ENCODE data around the gene HOXA10. TPM values are rescaled to one million over a fixed set of nuclear protein-coding genes. Genes with fewer than 3 reads are reported as not detected.

The HOXA10 gene
- total RNA-seq, 1 donor from 2014 or later: 0.12 TPM

DNA sequence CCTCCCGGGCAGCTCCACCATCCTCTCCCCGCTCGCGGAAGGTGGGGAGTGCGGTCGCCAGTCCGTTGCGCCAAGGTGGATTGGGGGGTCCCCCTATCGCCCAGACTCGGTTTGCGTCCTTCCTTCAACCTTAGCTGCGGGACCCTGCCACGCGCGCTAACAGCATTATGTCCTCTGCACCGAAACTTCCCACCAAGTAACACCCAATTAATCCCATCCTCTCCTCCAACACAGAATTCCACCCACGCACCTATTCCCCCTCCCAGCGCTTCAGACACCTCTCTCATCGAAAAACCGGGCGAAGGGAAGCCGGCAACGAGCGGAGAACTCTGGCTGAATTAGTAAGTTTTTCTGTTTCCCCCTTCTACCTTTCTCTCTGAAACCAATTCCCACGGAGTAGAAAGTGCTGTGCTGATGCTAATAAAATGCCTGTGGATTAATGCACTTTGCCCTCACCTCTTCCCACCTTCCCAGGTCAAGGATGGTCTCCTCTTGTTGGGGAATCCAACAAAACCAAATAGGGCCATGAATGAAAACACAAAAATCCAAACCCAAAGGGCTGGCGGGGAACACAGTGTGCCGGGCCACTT is 22.7 kb downstream of the HOXA10 start:
- H3K36me3 Mint-ChIP-seq (ENCODE audit: low read depth): peaks cover 3% of the 10 kb centered on the region
- peaks cover 87% of the 10 kb centered on the region for H3K27me3 Mint-ChIP-seq (ENCODE audit: low read depth)
- peaks cover 20% of the 10 kb centered on the region for H3K4me1 Mint-ChIP-seq (ENCODE audit: low read depth)
- H3K4me3 Mint-ChIP-seq (ENCODE audit: unreplicated experiment): peak overlapping the region; percentile 64
- H3K9me3 Mint-ChIP-seq (ENCODE audit: low read depth): peaks cover 1% of the 10 kb centered on the region
- no peak for DNase-seq (ENCODE audit: low spot score)
- TF ChIP-seq, protein P1, sequence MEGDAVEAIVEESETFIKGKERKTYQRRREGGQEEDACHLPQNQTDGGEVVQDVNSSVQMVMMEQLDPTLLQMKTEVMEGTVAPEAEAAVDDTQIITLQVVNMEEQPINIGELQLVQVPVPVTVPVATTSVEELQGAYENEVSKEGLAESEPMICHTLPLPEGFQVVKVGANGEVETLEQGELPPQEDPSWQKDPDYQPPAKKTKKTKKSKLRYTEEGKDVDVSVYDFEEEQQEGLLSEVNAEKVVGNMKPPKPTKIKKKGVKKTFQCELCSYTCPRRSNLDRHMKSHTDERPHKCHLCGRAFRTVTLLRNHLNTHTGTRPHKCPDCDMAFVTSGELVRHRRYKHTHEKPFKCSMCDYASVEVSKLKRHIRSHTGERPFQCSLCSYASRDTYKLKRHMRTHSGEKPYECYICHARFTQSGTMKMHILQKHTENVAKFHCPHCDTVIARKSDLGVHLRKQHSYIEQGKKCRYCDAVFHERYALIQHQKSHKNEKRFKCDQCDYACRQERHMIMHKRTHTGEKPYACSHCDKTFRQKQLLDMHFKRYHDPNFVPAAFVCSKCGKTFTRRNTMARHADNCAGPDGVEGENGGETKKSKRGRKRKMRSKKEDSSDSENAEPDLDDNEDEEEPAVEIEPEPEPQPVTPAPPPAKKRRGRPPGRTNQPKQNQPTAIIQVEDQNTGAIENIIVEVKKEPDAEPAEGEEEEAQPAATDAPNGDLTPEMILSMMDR (IDR thresholded peaks at IDR 0.05): no peak
- no peak overlapping the region for H3K27ac Mint-ChIP-seq (ENCODE audit: unreplicated experiment)

DNA sequence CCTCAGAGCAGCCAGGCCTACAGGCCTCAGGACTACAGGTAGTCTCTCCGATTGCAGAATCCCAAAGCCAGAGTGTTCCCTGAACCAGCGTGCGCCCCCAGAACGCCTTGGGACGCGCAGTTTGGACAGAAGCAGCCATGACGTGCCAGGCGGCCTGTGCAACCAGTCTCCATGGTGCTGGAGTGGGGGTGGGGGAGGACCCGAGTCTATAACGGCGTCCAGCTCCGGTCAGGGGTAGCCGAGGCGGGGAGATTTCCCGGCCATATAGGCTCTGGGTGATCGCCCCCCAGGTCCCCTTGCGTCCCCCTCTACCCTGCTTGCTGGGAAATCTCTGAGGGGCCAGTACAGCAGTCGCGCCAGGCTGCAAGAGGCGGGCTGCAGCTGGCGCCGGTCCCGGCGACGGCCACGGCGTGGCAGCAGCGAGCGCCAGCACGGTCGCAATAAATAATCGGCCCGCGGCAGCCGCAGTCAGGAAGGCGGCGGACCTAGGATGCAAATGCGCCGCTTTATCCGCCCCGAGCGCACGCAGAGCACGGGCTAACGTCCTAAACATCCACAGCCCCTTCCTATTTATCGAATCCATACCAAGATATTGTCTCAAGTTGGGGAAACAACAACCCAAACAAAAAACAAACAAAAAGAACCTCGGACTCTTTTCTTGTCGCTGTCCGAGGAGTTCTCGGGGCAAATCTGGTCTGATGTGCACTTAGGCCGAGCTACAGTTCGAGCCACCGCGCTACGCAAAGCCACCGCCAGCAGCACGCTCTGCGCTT is 23.4 kb downstream of the HOXA10 start:
- H3K9me3 Mint-ChIP-seq (ENCODE audit: low read depth): peaks cover 2% of the 10 kb centered on the region
- peaks cover 5% of the 10 kb centered on the region for H3K36me3 Mint-ChIP-seq (ENCODE audit: low read depth)
- TF ChIP-seq, protein P1 (IDR thresholded peaks at IDR 0.05): peak; percentile 89
- H3K4me1 Mint-ChIP-seq (ENCODE audit: low read depth): peaks cover 18% of the 10 kb centered on the region
- H3K27ac Mint-ChIP-seq (ENCODE audit: unreplicated experiment): no peak overlapping the region
- H3K4me3 Mint-ChIP-seq (ENCODE audit: unreplicated experiment): peak overlapping the region; percentile 64
- peak; percentile 74 for DNase-seq (ENCODE audit: low spot score)
- H3K27me3 Mint-ChIP-seq (ENCODE audit: low read depth): peaks cover 90% of the 10 kb centered on the region

DNA sequence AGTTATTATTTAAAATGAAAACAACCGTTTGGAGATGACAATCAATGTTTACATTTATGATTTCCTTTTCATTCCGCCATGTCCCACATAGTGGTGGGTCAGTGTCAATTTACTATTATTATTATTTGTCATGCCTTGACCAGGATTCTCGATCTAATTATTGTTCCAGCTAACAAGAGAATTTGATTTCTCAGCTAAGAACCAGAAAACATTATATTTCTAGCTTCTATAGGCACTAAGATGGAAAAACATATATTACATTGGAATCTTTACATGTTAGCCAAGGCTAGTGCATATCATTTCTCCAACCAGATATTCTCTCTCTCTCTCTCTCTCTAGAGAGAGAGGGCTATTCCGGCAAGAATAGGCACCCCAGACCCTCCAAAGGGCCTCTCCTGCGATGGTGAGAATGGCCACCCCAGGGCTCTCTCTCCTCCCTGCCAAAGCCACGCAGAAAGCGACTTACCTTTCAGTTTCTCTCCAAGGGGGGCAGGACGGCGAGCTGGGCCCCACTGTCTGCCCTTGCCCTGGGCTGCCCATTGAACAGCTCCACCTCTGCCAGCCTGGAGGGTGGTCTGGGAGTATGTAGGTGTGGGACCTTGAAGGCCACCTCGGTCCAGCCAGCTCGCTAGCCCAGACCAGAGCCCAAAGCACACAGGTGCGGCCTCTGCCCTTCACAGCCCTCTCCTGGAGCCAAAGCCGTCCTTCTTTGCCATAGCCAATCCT is 24.1 kb downstream of the HOXA10 start:
- peaks cover 2% of the 10 kb centered on the region for H3K9me3 Mint-ChIP-seq (ENCODE audit: low read depth)

DNA sequence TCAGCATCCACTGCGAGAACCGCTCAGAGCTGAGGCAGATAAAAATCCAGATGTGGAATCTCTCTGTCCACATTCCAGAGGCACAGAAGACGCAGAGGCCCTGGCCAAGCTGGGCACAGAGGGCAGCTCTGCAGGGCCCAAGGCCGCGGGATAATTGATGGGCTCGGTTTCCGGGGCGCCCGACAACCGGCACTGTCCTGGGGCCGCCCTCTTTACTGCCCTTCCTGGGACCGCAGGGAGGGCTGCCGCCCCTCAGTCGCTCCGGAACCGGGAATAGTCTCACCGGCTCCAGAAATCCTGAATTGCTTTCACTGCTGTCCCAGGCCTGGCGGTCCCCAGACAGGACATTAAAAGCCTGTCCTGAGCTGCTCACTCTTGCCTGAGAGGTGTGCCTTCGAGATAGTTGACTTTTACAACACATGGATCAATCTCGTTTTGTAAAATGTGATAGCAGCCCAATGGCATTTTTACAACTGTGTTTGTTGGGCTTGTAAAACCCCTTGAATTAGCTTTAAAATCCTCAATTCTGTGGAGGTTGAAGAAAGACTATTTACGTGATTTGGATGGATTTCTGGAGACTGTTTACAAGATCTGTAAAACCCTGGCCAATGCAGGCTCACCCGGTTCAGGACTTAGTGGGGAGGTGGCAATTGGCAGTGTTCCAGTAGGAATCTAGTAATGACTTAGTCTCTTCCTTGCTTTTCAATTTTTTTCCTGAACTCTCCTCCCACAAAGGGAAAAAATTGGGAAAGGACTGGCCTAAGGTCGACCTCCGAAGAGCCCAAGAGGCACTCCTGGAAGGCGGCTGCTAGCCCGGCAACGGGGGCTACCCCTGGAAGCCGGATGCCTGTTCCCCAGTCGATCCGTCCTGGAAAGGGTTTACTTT is 25.1 kb downstream of the HOXA10 start:
- DNase-seq (ENCODE audit: low spot score): no peak
- no peak overlapping the region for H3K4me3 Mint-ChIP-seq (ENCODE audit: unreplicated experiment)
- TF ChIP-seq, protein P1 (IDR thresholded peaks at IDR 0.05): no peak
- H3K27me3 Mint-ChIP-seq (ENCODE audit: low read depth): peaks cover 89% of the 10 kb centered on the region
- H3K36me3 Mint-ChIP-seq (ENCODE audit: low read depth): peaks cover 2% of the 10 kb centered on the region
- H3K9me3 Mint-ChIP-seq (ENCODE audit: low read depth): peaks cover 2% of the 10 kb centered on the region
- peaks cover 11% of the 10 kb centered on the region for H3K4me1 Mint-ChIP-seq (ENCODE audit: low read depth)
- no peak overlapping the region for H3K27ac Mint-ChIP-seq (ENCODE audit: unreplicated experiment)

More for the DNA sequence above, 24.1 kb downstream of the HOXA10 start:
- Mint-ChIP-seq H3K27me3 (ENCODE audit: low read depth) (peaks cover 90% of the 10 kb centered on the region), H3K27ac (ENCODE audit: unreplicated experiment) (no peak overlapping the region), H3K4me3 (ENCODE audit: unreplicated experiment) (peak overlapping the region; percentile 64), H3K4me1 (ENCODE audit: low read depth) (peaks cover 15% of the 10 kb centered on the region), H3K36me3 (ENCODE audit: low read depth) (peaks cover 5% of the 10 kb centered on the region)
- DNase-seq (ENCODE audit: low spot score): no peak
- TF ChIP-seq, protein P1 (IDR thresholded peaks at IDR 0.05): no peak

All from chondrocyte (in vitro differentiated cells).